ENCODE measurements around the gene MESP2. TPM values are rescaled to one million over a fixed set of nuclear protein-coding genes. Genes with fewer than 3 reads are reported as not detected.

Gene MESP2
- total and polyA plus RNA-seq, 2 of the 13 experiments (the other 11 are each of a cell fraction or from before 2014, with no cell fraction given), result not detected

GRCh38 chr15:89826671-89827655 is 50.8 kb downstream of the MESP2 start:
- DNase-seq (ENCODE audit: low spot score), result no peak
- no peaks in the 10 kb centered on the region for H3K9me3 ChIP-seq (ENCODE audit: low read length)
- BruUV-seq (replicated peaks), result no TSS peak
- intact Hi-C loops (cut with micrococcal nuclease; ENCODE audit: unreplicated experiment), result loop anchor here (2.0 kb wide), 1 partner anchor 20 kb away; no protein-coding TSS in a partner anchor
- WGBS (ENCODE audit: low lambda C conversion rate), result 39% methylated on average over 13 of the region's 13 CpGs
- no peak for FAIRE-seq
- H3K9ac ChIP-seq (ENCODE audit: insufficient read depth, low read depth, low read length), result no peak overlapping the region
- H2AFZ ChIP-seq (ENCODE audit: low read length), result no peak overlapping the region
- no peaks in the 10 kb centered on the region for H3K36me3 ChIP-seq (replicated peaks in 1 of 2; ENCODE audit: control insufficient read depth in 1 of 2, insufficient read depth in 2 of 2, low read length in 2 of 2)
- no peak for ATAC-seq
- ChIA-PET POLR2A (interaction anchor here (0.5 to 1.6 kb wide), 2 partner anchors 15 to 17 kb away, joined by 3 read pairs; no protein-coding TSS in a partner anchor), CTCF (ENCODE audit: low intra/inter-chr PET ratio, low total read pairs) (no interaction called here)
- H4K20me1 ChIP-seq (ENCODE audit: insufficient read depth, low read length), result no peaks in the 10 kb centered on the region
- H3K27ac ChIP-seq (ENCODE audit: extremely low read length, insufficient read depth, low read length), result no peak overlapping the region
- peak overlapping the region; percentile 65; the same call in 1 of the 2 replicates for H3K4me2 ChIP-seq (ENCODE audit: low read depth, low read length)
- H3K4me1 ChIP-seq (ENCODE audit: insufficient read depth, low read length), result peaks cover 57% of the 10 kb centered on the region
- no peaks in the 10 kb centered on the region for H3K79me2 ChIP-seq (ENCODE audit: insufficient read depth, low read length)
- in situ Hi-C loops (cut with HindIII; ENCODE audit: extremely low pct_ligation_motif_present, low pct_unique_long_range_greater_than_20kb), result no loop called here
- no peak overlapping the region; a peak in 1 of 6 replicates for H3K4me3 ChIP-seq (replicated peaks in 1 of 3; ENCODE audit: insufficient read depth in 1 of 3, low read depth in 2 of 3, low read length in 3 of 3)
- H3K27me3 ChIP-seq (ENCODE audit: control insufficient read depth in 1 of 2, insufficient read depth in 2 of 2, low read length in 2 of 2), result peaks cover 0 to 10% of the 10 kb centered on the region in 2 experiments; a peak in 1 of 5 replicates
- TF ChIP-seq ZKSCAN1 (IDR thresholded peaks at IDR 0.05; ENCODE audit: low read length), result no peak
- TF ChIP-seq MXD3 (CRISPR knock-in tag; IDR thresholded peaks at IDR 0.05), result no peak
- no peak for TF ChIP-seq ZNF777 (CRISPR knock-in tag; IDR thresholded peaks at IDR 0.05)
- no peak for TF ChIP-seq ZMYM2 (CRISPR knock-in tag; IDR thresholded peaks at IDR 0.05)
- no peak for TF ChIP-seq EED (CRISPR knock-in tag; IDR thresholded peaks at IDR 0.05)
- peak; percentile 73; the same call in 1 of the 2 replicates for TF ChIP-seq ZNF3 (CRISPR knock-in tag; IDR thresholded peaks at IDR 0.05)
- no peak for TF ChIP-seq EEA1 (CRISPR knock-in tag; IDR thresholded peaks at IDR 0.05; ENCODE audit: borderline replicate concordance)
- TF ChIP-seq BHLHE40 (IDR thresholded peaks at IDR 0.05; ENCODE audit: low read length), result no peak
- TF ChIP-seq CEBPB (IDR thresholded peaks at IDR 0.05; ENCODE audit: borderline replicate concordance, low read depth, low read length), result peak; percentile 33; the same call in 1 of the 2 replicates
- TF ChIP-seq HOMEZ (CRISPR knock-in tag; IDR thresholded peaks at IDR 0.05; ENCODE audit: low read depth), result no peak
- TF ChIP-seq ZBTB44 (CRISPR knock-in tag; IDR thresholded peaks at IDR 0.05), result no peak
- no peak for TF ChIP-seq ZNF615 (CRISPR knock-in tag; IDR thresholded peaks at IDR 0.05; ENCODE audit: borderline replicate concordance)
- TF ChIP-seq ETS1 (CRISPR knock-in tag; IDR thresholded peaks at IDR 0.05), result no peak
- peak; percentile 83 for TF ChIP-seq ZNF768 (CRISPR knock-in tag; IDR thresholded peaks at IDR 0.05)
- no peak for TF ChIP-seq GATAD1 (CRISPR knock-in tag; IDR thresholded peaks at IDR 0.05)
- TF ChIP-seq PRPF4 (IDR thresholded peaks at IDR 0.05; ENCODE audit: low read depth, low read length, poor library complexity, severe bottlenecking), result no peak
- TF ChIP-seq ATF7-NPFF (CRISPR knock-in tag; IDR thresholded peaks at IDR 0.05; ENCODE audit: low read depth), result no peak
- peak; percentile 66 for TF ChIP-seq ZNF629 (CRISPR knock-in tag; conservative IDR thresholded peaks at IDR 0.05)
